Measurements from ENCODE around the gene TRIM5.

TRIM5 gene

DNA sequence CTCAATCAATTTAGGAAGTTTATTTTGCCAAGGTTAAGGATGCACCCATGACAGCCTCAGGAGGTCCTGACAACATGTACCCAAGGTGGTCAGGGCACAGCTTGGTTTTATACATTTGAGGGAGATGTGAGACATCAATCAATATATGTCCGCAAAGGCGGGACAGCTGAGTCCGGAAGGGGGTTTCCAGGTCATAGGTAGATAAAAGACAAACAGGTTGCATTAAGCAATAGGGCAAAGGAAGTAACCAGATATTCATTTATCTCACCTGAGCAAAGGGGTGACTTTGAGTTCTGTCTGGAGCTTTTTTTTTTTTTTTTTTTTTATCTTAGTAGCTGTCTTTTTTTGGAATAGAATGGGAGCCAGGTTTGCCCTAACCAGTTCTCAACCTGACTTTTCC, 62.1 kb downstream of the TRIM5 start:
- no peak for DNase-seq

DNA sequence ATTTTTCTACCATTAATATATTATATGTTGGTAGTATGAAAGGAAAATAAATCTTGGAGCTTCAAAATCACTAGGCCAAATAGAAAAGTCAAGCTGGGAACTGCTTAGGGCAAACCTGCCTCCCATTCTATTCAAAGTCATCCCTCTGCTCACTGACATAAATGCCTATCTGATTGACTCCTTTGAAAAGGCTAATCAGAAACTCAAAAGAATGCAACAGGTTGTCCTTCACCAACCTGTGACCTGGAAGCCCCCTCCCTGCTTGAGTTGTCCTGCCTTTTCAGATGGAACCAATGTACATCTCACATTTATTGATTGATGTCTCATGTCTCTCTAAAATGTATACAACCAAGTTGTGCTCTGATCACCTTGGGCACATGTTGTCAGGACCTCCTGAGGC, 63.3 kb downstream of the TRIM5 start:
- no peak for DNase-seq

DNA sequence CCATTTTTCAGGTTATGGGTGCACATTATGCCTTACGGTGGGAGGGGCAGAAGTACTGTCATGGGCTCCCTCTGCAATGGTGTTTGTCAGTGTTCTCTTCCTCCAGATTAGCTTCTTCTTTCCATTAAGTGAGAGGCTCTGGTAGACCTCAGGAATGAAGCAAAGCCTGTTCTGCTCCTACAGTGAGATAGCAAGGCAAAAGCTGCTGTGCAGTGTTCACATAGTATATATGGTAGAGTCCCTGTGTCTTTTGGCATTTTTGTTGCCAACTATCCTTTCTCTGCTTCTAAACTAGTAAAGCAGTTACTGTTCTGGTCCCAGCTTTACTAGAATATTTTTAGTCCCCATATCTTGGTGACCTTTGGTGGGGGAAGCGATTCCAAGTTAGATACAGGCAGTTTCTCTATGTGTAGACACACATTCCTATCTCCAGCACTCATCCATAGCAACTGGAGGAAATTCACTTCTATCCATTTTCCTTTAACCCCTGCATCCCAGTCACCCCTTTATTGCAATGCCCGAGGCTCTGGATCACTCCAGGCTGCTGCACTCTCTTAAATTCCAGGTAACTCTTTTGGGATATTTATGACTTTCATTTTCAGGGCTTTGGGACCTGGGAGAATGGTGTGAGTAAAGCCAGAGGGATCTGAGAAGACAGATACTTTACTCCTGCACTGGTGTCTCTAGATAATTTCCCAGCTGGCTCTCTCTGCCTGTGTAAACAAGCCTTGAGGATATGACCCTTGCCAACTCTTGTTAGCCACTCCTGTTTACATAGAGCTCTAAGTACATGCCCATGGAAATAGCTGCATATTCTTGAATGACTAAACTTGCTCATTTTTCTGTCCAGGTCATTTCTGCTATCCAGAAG, 64.0 kb downstream of the TRIM5 start:
- DNase-seq = no peak

DNA sequence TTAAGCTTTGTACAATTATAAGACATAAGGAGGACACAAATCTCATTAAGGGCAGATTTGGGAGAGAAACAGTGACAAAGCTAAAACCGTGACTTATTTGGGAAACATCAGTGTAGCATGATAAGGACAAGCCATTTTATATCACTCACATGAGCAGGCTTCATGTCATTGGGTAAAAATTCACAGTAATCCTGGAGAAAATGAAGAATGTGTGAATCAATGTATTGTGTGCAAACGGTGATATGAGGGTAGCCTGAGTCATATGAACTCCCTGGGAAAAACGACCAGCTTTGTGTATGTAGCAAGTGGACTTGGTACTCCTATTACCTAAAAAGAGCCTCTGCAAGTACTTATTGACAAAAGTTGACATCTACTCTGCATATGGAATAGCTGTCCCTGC, 66.1 kb downstream of the TRIM5 start:
- DNase-seq = no peak

Data from hematopoietic multipotent progenitor cell treated with erythropoietin and hydrocortisone succinate and interleukin-3 and kit ligand, for 4 days (in vitro differentiated cells).